Stimulated activated CD4-positive, alpha-beta T cell treated with anti-CD3 and anti-CD28 coated beads, Interleukin-1b, Interleukin-23, amount 100 ng/mL, for 4 hours (primary cell): ENCODE results near the gene ATXN3L.

Source experiments
- DNase-seq, 2 donors: peaks; one replicate each; pipeline ENCODE4 v3.0.0-alpha.2; 2020; ENCODE audit warnings: low read depth in 2 of 2

Gene ATXN3L

DNA sequence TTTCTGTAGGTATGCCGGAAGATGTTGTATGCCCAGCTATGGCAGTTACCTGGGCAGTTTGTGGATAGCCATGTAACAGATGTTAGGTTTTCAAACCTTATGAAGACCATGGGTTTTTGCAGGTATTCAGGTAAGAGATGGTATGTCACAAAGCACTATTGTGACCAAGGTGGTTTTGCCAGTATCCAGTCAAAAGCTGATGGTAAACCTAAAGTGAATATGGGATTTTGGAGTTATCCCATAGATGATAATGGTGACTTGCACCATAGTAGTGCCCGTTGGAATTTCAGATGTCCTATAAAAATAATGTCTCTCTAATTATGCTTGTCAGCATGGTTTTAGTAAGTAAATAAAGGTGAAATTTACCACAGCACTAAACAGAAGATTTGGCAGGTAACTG is at the start of gene ATXN3L:
Gene ATXN3L (minus strand): TSS at position 101 of the 400 bp plus-strand sequence. CDS start 119 bp downstream, outside the sequence.
- no peak for DNase-seq

DNA sequence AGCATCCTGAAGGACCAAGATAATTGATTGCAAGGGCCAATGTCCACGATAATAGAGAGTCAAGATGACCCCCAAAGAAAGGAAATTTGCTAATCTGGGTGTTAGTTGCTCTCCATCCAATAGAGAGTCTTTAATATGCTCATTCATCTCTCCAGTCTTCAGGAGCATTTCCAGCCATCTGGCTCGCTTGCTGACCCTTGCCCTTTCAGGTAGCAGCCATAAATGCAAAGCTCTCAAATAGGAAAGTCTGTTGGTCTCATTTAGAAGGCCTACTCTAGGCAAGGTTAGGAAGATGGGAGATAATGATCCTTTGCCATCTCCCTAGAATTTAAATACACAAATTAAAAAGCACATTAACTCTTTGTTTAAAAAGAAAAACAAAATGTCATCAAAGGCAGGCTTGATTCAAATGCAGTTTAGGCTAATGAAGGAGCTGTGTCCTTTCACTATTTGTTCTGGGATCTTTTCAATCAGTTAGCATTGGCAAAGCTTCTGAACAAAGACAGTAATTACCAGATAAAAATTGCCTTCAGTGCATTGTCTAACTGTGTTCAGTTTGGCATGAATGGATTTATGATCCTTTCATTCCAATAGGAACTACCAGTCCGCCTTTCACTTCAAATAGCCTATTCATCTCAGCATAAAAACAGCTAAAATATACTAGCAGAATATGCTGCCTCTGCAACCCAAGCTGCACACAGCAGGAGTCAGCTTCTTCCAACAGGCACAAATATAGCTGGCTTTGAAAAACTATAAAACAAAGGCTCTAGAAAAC is 49.6 kb upstream of the ATXN3L start:
- DNase-seq = no peak

- no peak for DNase-seq
Measured at GRCh38 chrX:13367950-13368349, 48.1 kb upstream of the ATXN3L start.

- no peak for DNase-seq
Measured at GRCh38 chrX:13366698-13367097, 46.8 kb upstream of the ATXN3L start.

DNA sequence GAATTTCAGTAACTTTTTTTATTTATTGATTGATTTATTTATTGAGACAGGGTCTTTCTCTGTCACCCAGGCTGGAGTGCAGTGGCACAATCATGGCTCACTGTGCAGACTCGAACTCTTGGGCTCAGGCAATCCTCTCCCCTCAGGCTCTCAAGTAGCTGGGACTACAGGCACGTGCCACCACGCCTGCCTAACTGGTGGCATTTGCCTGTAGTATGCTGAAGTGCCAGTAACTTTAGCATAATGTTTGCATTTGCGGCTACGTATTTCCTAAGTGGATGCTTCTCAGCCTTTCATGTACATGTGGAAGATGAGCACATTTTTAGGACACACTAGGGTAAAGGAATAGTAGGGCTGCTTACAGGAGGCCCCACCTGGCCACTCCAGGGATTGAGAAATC is 45.3 kb upstream of the ATXN3L start:
- DNase-seq = no peak

- no peak for DNase-seq
Measured at GRCh38 chrX:13364230-13364857, 44.5 kb upstream of the ATXN3L start.

GRCh38 chrX:13360146-13360545 is 40.3 kb upstream of the ATXN3L start:
- no peak for DNase-seq

- no peak for DNase-seq
Measured at GRCh38 chrX:13357925-13358324, 38.1 kb upstream of the ATXN3L start.

- DNase-seq = no peak
Measured at GRCh38 chrX:13346646-13347045, 26.8 kb upstream of the ATXN3L start.

- no peak for DNase-seq
Measured at GRCh38 chrX:13345438-13345837, 25.6 kb upstream of the ATXN3L start.

- DNase-seq = no peak
Measured at GRCh38 chrX:13345037-13345436, 25.2 kb upstream of the ATXN3L start.

GRCh38 chrX:13341491-13342101 is 21.7 kb upstream of the ATXN3L start:
- DNase-seq = no peak

DNA sequence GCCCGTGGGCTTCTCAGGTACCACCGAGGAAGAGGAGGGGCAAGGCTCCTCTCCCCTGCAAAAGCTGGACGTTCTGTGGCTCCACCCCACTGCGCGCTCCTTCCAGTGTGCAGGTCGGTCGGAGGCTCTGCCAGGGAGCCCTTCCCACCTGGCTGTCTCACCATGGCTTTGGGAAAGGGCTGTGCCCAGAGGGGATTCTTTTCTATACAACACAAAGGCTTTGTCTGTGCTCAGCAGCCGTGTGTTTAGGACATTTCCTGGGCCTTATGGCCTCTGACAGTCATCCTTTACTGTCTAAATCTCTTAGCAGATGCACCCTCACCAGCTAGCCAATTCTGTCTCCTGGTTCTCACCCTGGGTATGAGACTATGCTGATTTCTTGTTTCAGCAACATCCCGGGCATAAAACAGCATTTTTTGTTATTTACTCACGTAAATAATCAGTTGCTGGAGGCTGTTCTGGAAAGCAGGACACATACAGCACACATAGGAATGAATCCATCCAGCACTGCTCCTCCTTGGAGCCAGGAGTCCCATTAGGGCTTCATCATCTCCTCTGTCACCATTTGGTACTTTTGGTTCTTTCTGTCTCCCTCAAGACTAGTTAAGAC is 20.4 kb upstream of the ATXN3L start:
- no peak for DNase-seq

GRCh38 chrX:13339607-13340006 is 19.8 kb upstream of the ATXN3L start:
- no peak for DNase-seq

DNA sequence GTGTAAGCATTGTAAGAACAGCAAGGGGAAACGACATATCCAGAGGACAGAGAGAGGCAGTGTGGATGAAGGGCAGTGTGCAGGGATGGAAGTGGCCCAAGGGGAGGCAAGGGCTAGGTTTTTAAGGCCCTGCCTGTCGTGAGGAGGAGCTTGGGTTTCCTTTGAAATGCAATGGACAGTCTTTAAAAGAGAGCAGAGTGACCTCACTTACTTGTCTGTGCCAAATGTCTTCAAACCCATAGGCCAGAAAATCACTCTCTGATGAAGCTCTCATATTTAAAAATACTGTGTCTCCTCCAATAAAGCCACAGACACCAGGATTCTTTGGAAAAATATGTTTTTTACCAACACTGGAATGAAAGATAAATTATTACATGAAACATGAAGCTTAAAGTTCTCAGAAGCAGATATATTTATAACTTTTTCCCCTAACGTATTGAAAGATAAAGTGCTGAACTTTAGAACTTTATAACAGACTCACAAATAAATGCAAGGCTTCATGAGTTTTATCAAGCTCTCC is 19.2 kb upstream of the ATXN3L start:
- no peak for DNase-seq

- DNase-seq = no peak
Measured at GRCh38 chrX:13334491-13334890, 14.6 kb upstream of the ATXN3L start.

DNA sequence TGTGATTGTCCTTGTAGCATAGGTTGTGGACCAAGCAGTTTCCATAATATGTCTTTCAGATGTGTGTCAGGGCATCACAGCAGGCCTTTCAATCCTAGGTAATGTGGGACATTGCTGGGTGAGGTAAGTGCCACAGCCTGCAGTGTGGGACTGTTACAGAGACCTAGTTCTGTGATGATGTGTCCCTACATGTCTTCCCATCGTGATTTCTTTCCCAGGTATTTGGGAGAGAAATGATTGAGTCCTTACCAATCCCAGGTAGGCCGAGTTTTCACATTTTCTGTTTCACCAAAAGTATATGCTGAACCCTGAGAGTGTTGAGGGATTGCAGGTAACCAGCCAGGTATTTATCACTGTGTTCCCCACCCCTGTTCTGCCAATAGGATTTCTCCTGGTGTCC is 10.6 kb upstream of the ATXN3L start:
- DNase-seq = no peak

GRCh38 chrX:13327666-13328065 is 7.8 kb upstream of the ATXN3L start:
- DNase-seq = no peak

- no peak for DNase-seq
Measured at GRCh38 chrX:13323241-13323640, 3.4 kb upstream of the ATXN3L start.

- DNase-seq = no peak
Measured at GRCh38 chrX:13317366-13317765, 2.5 kb downstream of the ATXN3L start.

- DNase-seq = no peak
Measured at GRCh38 chrX:13311560-13311959, 8.3 kb downstream of the ATXN3L start.

DNA sequence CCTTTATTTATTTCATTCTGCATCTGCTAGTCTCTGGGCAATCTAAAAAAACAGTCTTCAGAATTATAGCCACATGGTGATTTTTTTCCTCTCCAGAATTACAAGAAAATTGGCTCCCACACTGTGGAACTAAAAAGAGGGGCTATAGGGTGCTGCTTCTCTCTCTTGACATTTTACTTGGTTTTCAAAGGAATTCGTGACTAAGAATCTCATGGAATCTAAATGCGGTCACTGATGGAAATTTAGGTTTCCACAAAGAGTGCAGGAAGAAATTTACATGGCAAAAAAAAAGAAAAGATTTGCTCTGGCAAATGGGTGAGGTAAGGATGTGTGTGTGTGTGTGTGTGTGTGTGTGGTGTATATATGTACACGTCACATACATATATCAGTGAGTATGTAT is 10.2 kb downstream of the ATXN3L start:
- no peak for DNase-seq
